Upper lobe of left lung (tissue), 4 donors: ENCODE results near the gene CTSH.

Source experiments
- CTCF ChIP-seq, 6 experiments: fragments of 450-650 bp in 4 of 6; fragments of 200-600 bp in 2 of 6; sonication (generic) in 2 of 6; IDR thresholded peaks; one replicate each; pipeline ENCODE4 v1.5.1; 2016 to 2019; ENCODE audit warnings: antibody characterized with exemption in 6 of 6
- EP300 ChIP-seq, 4 donors: sonication (generic); formaldehyde crosslinking; IDR thresholded peaks; one replicate each; pipeline ENCODE4 v1.5.1; 2017; ENCODE audit warnings: antibody characterized with exemption in 4 of 4, control low read depth in 2 of 4
- POLR2A ChIP-seq, 4 donors: fragments of 450-650 bp; IDR thresholded peaks; one replicate each; pipeline ENCODE4 v1.5.1; 2016 to 2017; ENCODE audit warnings: antibody characterized with exemption in 4 of 4, mild to moderate bottlenecking in 2 of 4
- POLR2AphosphoS5 ChIP-seq, 2 donors: sonication (generic); formaldehyde crosslinking; IDR thresholded peaks; one replicate each; pipeline ENCODE4 v1.5.1; 2017; ENCODE audit warnings: antibody characterized with exemption in 2 of 2

- no peak for TF ChIP-seq CTCF (IDR thresholded peaks at IDR 0.05)
- TF ChIP-seq POLR2AphosphoS5 (IDR thresholded peaks at IDR 0.05) = no peak
- TF ChIP-seq POLR2A (IDR thresholded peaks at IDR 0.05) = peak in 1 of 4 donors; percentile 46
- peak in 1 of 4 donors; percentile 80 for TF ChIP-seq EP300 (IDR thresholded peaks at IDR 0.05)
Measured at GRCh38 chr15:78989701-78990240, 44.9 kb upstream of the CTSH start.
